ENCODE results near the gene INTS3. TPM values are rescaled to one million over a fixed set of nuclear protein-coding genes. Genes with fewer than 3 reads are reported as not detected.

INTS3 gene
- total and polyA plus RNA-seq, 2 donors (not counting 1 experiment from before 2014, with no cell fraction given): 31.4 to 37.3 TPM

DNA sequence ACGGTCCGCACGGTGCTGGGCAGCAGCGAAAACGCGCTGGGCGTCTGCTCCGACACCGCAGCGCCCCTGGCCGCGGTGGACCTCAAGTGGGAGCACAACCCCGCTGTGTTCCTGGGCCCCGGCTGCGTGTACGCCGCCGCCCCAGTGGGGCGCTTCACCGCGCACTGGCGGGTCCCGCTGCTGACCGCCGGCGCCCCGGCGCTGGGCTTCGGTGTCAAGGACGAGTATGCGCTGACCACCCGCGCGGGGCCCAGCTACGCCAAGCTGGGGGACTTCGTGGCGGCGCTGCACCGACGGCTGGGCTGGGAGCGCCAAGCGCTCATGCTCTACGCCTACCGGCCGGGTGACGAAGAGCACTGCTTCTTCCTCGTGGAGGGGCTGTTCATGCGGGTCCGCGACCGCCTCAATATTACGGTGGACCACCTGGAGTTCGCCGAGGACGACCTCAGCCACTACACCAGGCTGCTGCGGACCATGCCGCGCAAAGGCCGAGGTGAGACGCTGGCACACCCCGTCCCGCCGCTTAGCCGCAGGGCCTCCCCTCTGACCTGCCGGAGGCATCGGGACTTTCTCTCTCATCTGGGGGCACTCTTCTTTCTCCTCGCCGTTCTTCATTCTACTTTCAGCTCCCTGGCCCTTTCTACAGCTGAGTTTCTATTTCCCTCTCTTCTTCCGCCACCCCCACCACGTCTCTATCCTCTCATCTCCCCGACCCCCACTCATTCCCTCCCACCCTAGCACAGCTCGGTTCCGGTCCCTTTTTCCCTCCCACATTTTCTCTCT is 48.3 kb upstream of the INTS3 start:
- peak; percentile 99 for TF ChIP-seq EZH2 (IDR thresholded peaks at IDR 0.05; ENCODE audit: low read length, missing control alignments)
- TF ChIP-seq, protein P1, sequence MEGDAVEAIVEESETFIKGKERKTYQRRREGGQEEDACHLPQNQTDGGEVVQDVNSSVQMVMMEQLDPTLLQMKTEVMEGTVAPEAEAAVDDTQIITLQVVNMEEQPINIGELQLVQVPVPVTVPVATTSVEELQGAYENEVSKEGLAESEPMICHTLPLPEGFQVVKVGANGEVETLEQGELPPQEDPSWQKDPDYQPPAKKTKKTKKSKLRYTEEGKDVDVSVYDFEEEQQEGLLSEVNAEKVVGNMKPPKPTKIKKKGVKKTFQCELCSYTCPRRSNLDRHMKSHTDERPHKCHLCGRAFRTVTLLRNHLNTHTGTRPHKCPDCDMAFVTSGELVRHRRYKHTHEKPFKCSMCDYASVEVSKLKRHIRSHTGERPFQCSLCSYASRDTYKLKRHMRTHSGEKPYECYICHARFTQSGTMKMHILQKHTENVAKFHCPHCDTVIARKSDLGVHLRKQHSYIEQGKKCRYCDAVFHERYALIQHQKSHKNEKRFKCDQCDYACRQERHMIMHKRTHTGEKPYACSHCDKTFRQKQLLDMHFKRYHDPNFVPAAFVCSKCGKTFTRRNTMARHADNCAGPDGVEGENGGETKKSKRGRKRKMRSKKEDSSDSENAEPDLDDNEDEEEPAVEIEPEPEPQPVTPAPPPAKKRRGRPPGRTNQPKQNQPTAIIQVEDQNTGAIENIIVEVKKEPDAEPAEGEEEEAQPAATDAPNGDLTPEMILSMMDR (conservative IDR thresholded peaks at IDR 0.05 in 1 of 2, IDR thresholded peaks at IDR 0.05 in 1 of 2; ENCODE audit: low read depth in 1 of 2, low read length in 2 of 2): no peak
- Histone ChIP-seq H3K4me2 (ENCODE audit: extremely low read depth, insufficient read depth, low read length) (peak overlapping the region; percentile 75), H3K9ac (ENCODE audit: insufficient read depth, low read length) (peak overlapping the region; percentile 7), H3K27me3 (ENCODE audit: control insufficient read depth, insufficient read depth, low read length) (peaks cover 41% of the 10 kb centered on the region), H3K36me3 (ENCODE audit: control insufficient read depth, insufficient read depth, low read length) (no peaks in the 10 kb centered on the region), H3K27ac (ENCODE audit: insufficient read depth, low read length) (no peak overlapping the region), H3K79me2 (ENCODE audit: control insufficient read depth, insufficient read depth, low read length) (no peaks in the 10 kb centered on the region), H2AFZ (ENCODE audit: low read length) (peak overlapping the region; percentile 21), H4K20me1 (ENCODE audit: control insufficient read depth, extremely low read depth, insufficient read depth, low read length) (no peaks in the 10 kb centered on the region), H3K4me3 (replicated peaks in 1 of 4; ENCODE audit: control extremely low read depth in 1 of 4, insufficient read depth in 1 of 4, low read depth in 3 of 4, low read length in 4 of 4) (peak overlapping the region; percentile 6 to 50 (median 36)), H3K9me3 (ENCODE audit: control insufficient read depth, insufficient read depth, low read depth, low read length) (no peaks in the 10 kb centered on the region), H3K4me1 (ENCODE audit: control insufficient read depth, extremely low read depth, insufficient read depth, low read length) (peaks cover 10% of the 10 kb centered on the region)
- DNase-seq (ENCODE audit: low read depth in 2 of 2): no peak

DNA sequence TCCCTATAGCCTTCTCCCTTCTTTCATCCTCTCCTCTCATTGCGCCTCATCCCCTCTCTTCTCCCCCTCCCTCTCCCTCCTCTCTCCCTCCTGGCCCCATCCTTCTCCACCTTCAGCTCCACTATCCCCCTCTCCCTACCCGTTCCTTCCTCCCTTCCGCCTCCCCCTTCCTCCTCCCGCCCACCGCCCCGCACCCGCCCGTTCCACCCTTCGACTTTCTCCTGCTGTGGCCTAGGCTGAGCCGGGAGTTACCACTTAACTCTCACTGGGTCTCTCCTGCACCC is 47.8 kb upstream of the INTS3 start:
- H2AFZ ChIP-seq (ENCODE audit: low read length): no peak overlapping the region
- no peak for DNase-seq (ENCODE audit: low read depth in 2 of 2)
- H3K4me1 ChIP-seq (ENCODE audit: control insufficient read depth, extremely low read depth, insufficient read depth, low read length): peaks cover 10% of the 10 kb centered on the region
- no peaks in the 10 kb centered on the region for H3K79me2 ChIP-seq (ENCODE audit: control insufficient read depth, insufficient read depth, low read length)
- H3K27me3 ChIP-seq (ENCODE audit: control insufficient read depth, insufficient read depth, low read length): peaks cover 41% of the 10 kb centered on the region
- H3K27ac ChIP-seq (ENCODE audit: insufficient read depth, low read length): no peak overlapping the region
- no peak overlapping the region for H3K9ac ChIP-seq (ENCODE audit: insufficient read depth, low read length)
- H3K9me3 ChIP-seq (ENCODE audit: control insufficient read depth, insufficient read depth, low read depth, low read length): no peaks in the 10 kb centered on the region
- no peaks in the 10 kb centered on the region for H4K20me1 ChIP-seq (ENCODE audit: control insufficient read depth, extremely low read depth, insufficient read depth, low read length)
- H3K36me3 ChIP-seq (ENCODE audit: control insufficient read depth, insufficient read depth, low read length): no peaks in the 10 kb centered on the region
- H3K4me2 ChIP-seq (ENCODE audit: extremely low read depth, insufficient read depth, low read length): no peak overlapping the region
- no peak overlapping the region for H3K4me3 ChIP-seq (replicated peaks in 1 of 4; ENCODE audit: control extremely low read depth in 1 of 4, insufficient read depth in 1 of 4, low read depth in 3 of 4, low read length in 4 of 4)
- no peak for TF ChIP-seq EZH2 (IDR thresholded peaks at IDR 0.05; ENCODE audit: low read length, missing control alignments)
- TF ChIP-seq, protein P1 (conservative IDR thresholded peaks at IDR 0.05 in 1 of 2, IDR thresholded peaks at IDR 0.05 in 1 of 2; ENCODE audit: low read depth in 1 of 2, low read length in 2 of 2): no peak

DNA sequence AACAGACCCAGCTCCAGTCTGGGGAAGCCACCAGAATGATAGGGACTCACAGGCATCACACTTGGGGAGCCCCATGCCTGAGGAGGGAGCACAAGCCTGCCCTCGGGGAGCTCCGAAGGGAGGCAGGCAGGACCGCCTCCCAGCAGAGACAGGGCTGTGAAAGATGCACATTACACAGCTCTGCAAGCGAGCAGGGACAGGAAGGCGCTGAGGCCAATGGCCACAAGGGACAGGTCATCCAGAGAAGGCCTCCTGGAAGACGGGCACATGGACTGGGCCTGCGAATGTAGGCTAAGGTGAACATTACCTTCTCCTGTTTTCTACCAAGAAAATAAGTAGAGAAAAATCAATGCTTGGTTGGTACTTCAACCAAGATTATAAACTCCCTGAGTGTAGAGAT is 45.1 kb upstream of the INTS3 start:
- Histone ChIP-seq H3K27me3 (ENCODE audit: control insufficient read depth, insufficient read depth, low read length) (peaks cover 41% of the 10 kb centered on the region), H3K9me3 (ENCODE audit: control insufficient read depth, insufficient read depth, low read depth, low read length) (no peaks in the 10 kb centered on the region)

More for the DNA sequence above, 45.1 kb upstream of the INTS3 start:
- H3K4me3 ChIP-seq (replicated peaks in 1 of 4; ENCODE audit: control extremely low read depth in 1 of 4, insufficient read depth in 1 of 4, low read depth in 3 of 4, low read length in 4 of 4): no peak overlapping the region
- no peak overlapping the region for H3K27ac ChIP-seq (ENCODE audit: insufficient read depth, low read length)
- no peaks in the 10 kb centered on the region for H3K79me2 ChIP-seq (ENCODE audit: control insufficient read depth, insufficient read depth, low read length)
- H3K4me1 ChIP-seq (ENCODE audit: control insufficient read depth, extremely low read depth, insufficient read depth, low read length): peaks cover 10% of the 10 kb centered on the region
- TF ChIP-seq, protein P1 (conservative IDR thresholded peaks at IDR 0.05 in 1 of 2, IDR thresholded peaks at IDR 0.05 in 1 of 2; ENCODE audit: low read depth in 1 of 2, low read length in 2 of 2): no peak
- TF ChIP-seq EZH2 (IDR thresholded peaks at IDR 0.05; ENCODE audit: low read length, missing control alignments): no peak
- H3K36me3 ChIP-seq (ENCODE audit: control insufficient read depth, insufficient read depth, low read length): no peaks in the 10 kb centered on the region
- DNase-seq (ENCODE audit: low read depth in 2 of 2): no peak
- no peak overlapping the region for H3K9ac ChIP-seq (ENCODE audit: insufficient read depth, low read length)
- no peak overlapping the region for H2AFZ ChIP-seq (ENCODE audit: low read length)
- H4K20me1 ChIP-seq (ENCODE audit: control insufficient read depth, extremely low read depth, insufficient read depth, low read length): no peaks in the 10 kb centered on the region
- no peak overlapping the region for H3K4me2 ChIP-seq (ENCODE audit: extremely low read depth, insufficient read depth, low read length)
